ENCODE measurements around the gene PIGP. TPM values are rescaled to one million over a fixed set of nuclear protein-coding genes. Genes with fewer than 3 reads are reported as not detected.

PIGP gene
- total and polyA plus RNA-seq, 5 donors, result 34.5 to 50.8 (median 41.2) TPM

GRCh38 chr21:37017951-37018679, 54.8 kb downstream of the PIGP start:
- intact Hi-C loops (cut with DNase I), result no loop called here
- DNase-seq (no peak), ATAC-seq (no peak)
- Histone ChIP-seq H3K4me3 (ENCODE audit: low read length) (no peak overlapping the region), H3K9me3 (ENCODE audit: control insufficient read depth, low read length) (no peaks in the 10 kb centered on the region), H3K27ac (ENCODE audit: low read length) (no peak overlapping the region), H3K4me1 (ENCODE audit: control insufficient read depth, insufficient read depth, low read length) (no peaks in the 10 kb centered on the region), H3K27me3 (ENCODE audit: control insufficient read depth, insufficient read depth) (no peaks in the 10 kb centered on the region)
- WGBS, result 73% methylated on average over 13 of the region's 13 CpGs

Other genes with a start within 250 kb of the PIGP start
- gene HLCS, start 106.4 kb downstream of the PIGP start, total RNA-seq, result 10 to 100 TPM in 2 of 4 donors, 1 to 10 TPM in 2; 8.0 to 11.4 (median 9.6) TPM
- 3.5 TPM for gene HLCS, start 106.4 kb downstream of the PIGP start, polyA plus RNA-seq
- not detected for gene RIPPLY3, start 66.4 kb downstream of the PIGP start, total RNA-seq
- not detected for gene RIPPLY3, start 66.4 kb downstream of the PIGP start, polyA plus RNA-seq
- gene TTC3, start 183 bp upstream of the PIGP start, total RNA-seq, result 10 to 100 TPM; 62.5 to 77.8 (median 70.9) TPM
- 17.9 TPM for gene TTC3, start 183 bp upstream of the PIGP start, polyA plus RNA-seq
- gene VPS26C, start 194.3 kb upstream of the PIGP start, total RNA-seq, result 10 to 100 TPM; 36.7 to 40.7 (median 39.5) TPM
- 19.4 TPM for gene VPS26C, start 194.3 kb upstream of the PIGP start, polyA plus RNA-seq

Measured in right cardiac atrium (tissue), 5 donors.